HG03135 (cell line): ENCODE measurements around the gene PRDM16.

Experiments
- ATAC-seq: cut with Tn5 transposase; IDR thresholded peaks from one replicate; pipeline ENCODE4 v1.9.1; 2021; ENCODE audit warnings: mild to moderate bottlenecking, moderate library complexity; ENCODE audit not compliant: unreplicated experiment

The PRDM16 gene

GRCh38 chr1:3476666-3477065 lies 407.7 kb downstream of the PRDM16 start:
- no peak for ATAC-seq

- no peak for ATAC-seq
These were observed 408.4 kb downstream of the PRDM16 start for GRCh38 chr1:3477241-3477995.

GRCh38 chr1:3478187-3478586 lies 409.2 kb downstream of the PRDM16 start:
- no peak for ATAC-seq

- ATAC-seq, result no peak
These were observed 410.7 kb downstream of the PRDM16 start for GRCh38 chr1:3479511-3480368.

- no peak for ATAC-seq
These were observed 411.3 kb downstream of the PRDM16 start for GRCh38 chr1:3480369-3480719.

GRCh38 chr1:3481046-3481445 lies 412.0 kb downstream of the PRDM16 start:
- ATAC-seq, result no peak

- no peak for ATAC-seq
These were observed 412.9 kb downstream of the PRDM16 start for GRCh38 chr1:3481836-3482375.

GRCh38 chr1:3482378-3482849 lies 413.4 kb downstream of the PRDM16 start:
- no peak for ATAC-seq

- ATAC-seq, result no peak
These were observed 414.4 kb downstream of the PRDM16 start for GRCh38 chr1:3483380-3483779.

- no peak for ATAC-seq
These were observed 414.9 kb downstream of the PRDM16 start for GRCh38 chr1:3483801-3484444.

GRCh38 chr1:3485016-3485415 lies 416.0 kb downstream of the PRDM16 start:
- no peak for ATAC-seq
